Fibroblast of lung (primary cell): ENCODE data around the gene TTI1. TPM values are rescaled to one million over a fixed set of nuclear protein-coding genes. Genes with fewer than 3 reads are reported as not detected.
A peak's percentile ranks its signal among the peaks of the same experiment; 100 is the strongest.

Source experiments
- DNase-seq, 2 donors: peaks; one replicate each; pipeline versions ENCODE4 v3.0.0 to v3.0.0-alpha.2; 2010; ENCODE audit warnings: low read depth in 2 of 2
- H2AFZ ChIP-seq: 2 replicates; pipeline ENCODE4 v1.5.1; 2012; ENCODE audit warnings: low read length, control low read depth, inconsistent platforms
- H3K27ac ChIP-seq: 2 replicates; pipeline ENCODE4 v1.5.1; 2011; ENCODE audit warnings: low read length, control low read depth; ENCODE audit not compliant: insufficient read depth
- H3K27me3 ChIP-seq: 2 replicates; pipeline ENCODE4 v1.5.1; 2011; ENCODE audit warnings: mild to moderate bottlenecking, low read length; ENCODE audit not compliant: control insufficient read depth, insufficient read depth
- H3K36me3 ChIP-seq: 2 replicates; pipeline ENCODE4 v1.5.1; 2011; ENCODE audit warnings: low read length; ENCODE audit not compliant: control insufficient read depth, insufficient read depth
- H3K4me1 ChIP-seq: 2 replicates; pipeline ENCODE4 v1.5.1; 2011; ENCODE audit warnings: low read length; ENCODE audit not compliant: control insufficient read depth, insufficient read depth; ENCODE audit errors: extremely low read depth
- H3K4me2 ChIP-seq: 2 replicates; pipeline ENCODE4 v1.5.1; 2011; ENCODE audit warnings: low read length, control low read depth; ENCODE audit not compliant: insufficient read depth; ENCODE audit errors: extremely low read depth
- H3K4me3 ChIP-seq, 4 experiments: fragments of 200-600 bp in 1 of 4; sonication (generic) in 1 of 4; replicated peaks in 1 of 4; 2 replicates each; pipeline ENCODE4 v1.5.1; 2011 to 2016; ENCODE audit warnings: low read length in 4 of 4, low read depth in 3 of 4, mild to moderate bottlenecking in 3 of 4, control low read depth in 2 of 4, inconsistent platforms in 1 of 4, mixed read lengths in 1 of 4; ENCODE audit not compliant: insufficient read depth in 1 of 4; ENCODE audit errors: control extremely low read depth in 1 of 4
- H3K79me2 ChIP-seq: 2 replicates; pipeline ENCODE4 v1.5.1; 2012; ENCODE audit warnings: mild to moderate bottlenecking, low read length, inconsistent platforms; ENCODE audit not compliant: control insufficient read depth, insufficient read depth
- H3K9ac ChIP-seq: 2 replicates; pipeline ENCODE4 v1.5.1; 2011; ENCODE audit warnings: mild to moderate bottlenecking, low read length, control low read depth; ENCODE audit not compliant: insufficient read depth
- H3K9me3 ChIP-seq: 2 replicates; pipeline ENCODE4 v1.5.1; 2012; ENCODE audit warnings: low read depth, low read length; ENCODE audit not compliant: control insufficient read depth, insufficient read depth
- H4K20me1 ChIP-seq: 2 replicates; pipeline ENCODE4 v1.5.1; 2011; ENCODE audit warnings: low read length; ENCODE audit not compliant: control insufficient read depth, insufficient read depth; ENCODE audit errors: extremely low read depth
- EZH2 ChIP-seq: IDR thresholded peaks from 2 replicates; pipeline ENCODE4 v1.5.1; 2012; ENCODE audit warnings: low read length, control low read depth, mild to moderate bottlenecking; ENCODE audit errors: missing control alignments
- polyA plus RNA-seq, 2 donors: library from polyadenylated mRNA; depleted of rRNA in 1 of 2; stranded (reverse) in 1 of 2; unstranded in 1 of 2; fragments of >200 nt; gene quantifications; 2 replicates each; pipeline ENCODE4 v1.2.1, GENCODE V29; 2011 to 2012; ENCODE audit warnings: missing spikeins in 1 of 2
- total RNA-seq: library from RNA; depleted of rRNA; stranded (reverse); fragments of >200 nt; gene quantifications from 2 replicates; pipeline ENCODE4 v1.2.1, GENCODE V29; 2014
- TF ChIP-seq, protein P1 (sequence below), 2 donors: IDR thresholded peaks in 1 of 2; conservative IDR thresholded peaks in 1 of 2; 1 replicate in 1 of 2; 2 replicates in 1 of 2; pipeline ENCODE4 v1.5.1; 2011 to 2012; ENCODE audit warnings: low read length in 2 of 2, control low read depth in 1 of 2, inconsistent platforms in 1 of 2, low read depth in 1 of 2, mild to moderate bottlenecking in 1 of 2

TTI1 gene
- total and polyA plus RNA-seq, 2 donors (not counting 1 experiment from before 2014, with no cell fraction given), result 12.6 to 20.0 TPM

DNA sequence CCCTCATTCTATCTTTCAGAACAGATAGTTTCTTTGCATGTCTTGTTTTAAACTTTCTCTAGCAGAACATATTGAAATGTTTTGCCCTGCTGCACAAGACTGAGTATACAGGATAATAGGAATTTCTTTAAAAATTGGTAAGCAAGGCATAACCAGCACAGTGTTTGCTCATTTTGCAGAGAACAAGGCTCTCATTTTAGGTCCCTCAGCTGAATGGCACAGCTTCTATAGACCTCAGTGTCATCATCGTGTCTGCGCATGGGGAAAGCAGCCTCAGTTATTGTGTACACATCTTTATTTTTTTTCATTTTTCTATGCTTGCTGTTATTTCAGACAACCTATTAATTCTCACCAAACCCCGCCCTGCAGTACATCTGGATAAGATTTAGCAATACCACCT, 35.7 kb downstream of the TTI1 start:
- H3K4me2 ChIP-seq, result no peak overlapping the region
- no peak overlapping the region for H3K27ac ChIP-seq
- no peak overlapping the region for H2AFZ ChIP-seq
- H3K79me2 ChIP-seq, result no peaks in the 10 kb centered on the region
- H3K9me3 ChIP-seq, result no peaks in the 10 kb centered on the region
- H3K27me3 ChIP-seq, result no peaks in the 10 kb centered on the region
- peaks cover 21% of the 10 kb centered on the region for H3K4me1 ChIP-seq
- no peak for DNase-seq
- peaks cover 15% of the 10 kb centered on the region for H3K36me3 ChIP-seq
- H3K4me3 ChIP-seq, result no peak overlapping the region
- TF ChIP-seq, protein P1, sequence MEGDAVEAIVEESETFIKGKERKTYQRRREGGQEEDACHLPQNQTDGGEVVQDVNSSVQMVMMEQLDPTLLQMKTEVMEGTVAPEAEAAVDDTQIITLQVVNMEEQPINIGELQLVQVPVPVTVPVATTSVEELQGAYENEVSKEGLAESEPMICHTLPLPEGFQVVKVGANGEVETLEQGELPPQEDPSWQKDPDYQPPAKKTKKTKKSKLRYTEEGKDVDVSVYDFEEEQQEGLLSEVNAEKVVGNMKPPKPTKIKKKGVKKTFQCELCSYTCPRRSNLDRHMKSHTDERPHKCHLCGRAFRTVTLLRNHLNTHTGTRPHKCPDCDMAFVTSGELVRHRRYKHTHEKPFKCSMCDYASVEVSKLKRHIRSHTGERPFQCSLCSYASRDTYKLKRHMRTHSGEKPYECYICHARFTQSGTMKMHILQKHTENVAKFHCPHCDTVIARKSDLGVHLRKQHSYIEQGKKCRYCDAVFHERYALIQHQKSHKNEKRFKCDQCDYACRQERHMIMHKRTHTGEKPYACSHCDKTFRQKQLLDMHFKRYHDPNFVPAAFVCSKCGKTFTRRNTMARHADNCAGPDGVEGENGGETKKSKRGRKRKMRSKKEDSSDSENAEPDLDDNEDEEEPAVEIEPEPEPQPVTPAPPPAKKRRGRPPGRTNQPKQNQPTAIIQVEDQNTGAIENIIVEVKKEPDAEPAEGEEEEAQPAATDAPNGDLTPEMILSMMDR (conservative IDR thresholded peaks at IDR 0.05 in 1 of 2, IDR thresholded peaks at IDR 0.05 in 1 of 2; ENCODE audit: low read depth in 1 of 2, low read length in 2 of 2), result no peak
- no peak for TF ChIP-seq EZH2
- H4K20me1 ChIP-seq, result no peaks in the 10 kb centered on the region
- no peak overlapping the region for H3K9ac ChIP-seq

DNA sequence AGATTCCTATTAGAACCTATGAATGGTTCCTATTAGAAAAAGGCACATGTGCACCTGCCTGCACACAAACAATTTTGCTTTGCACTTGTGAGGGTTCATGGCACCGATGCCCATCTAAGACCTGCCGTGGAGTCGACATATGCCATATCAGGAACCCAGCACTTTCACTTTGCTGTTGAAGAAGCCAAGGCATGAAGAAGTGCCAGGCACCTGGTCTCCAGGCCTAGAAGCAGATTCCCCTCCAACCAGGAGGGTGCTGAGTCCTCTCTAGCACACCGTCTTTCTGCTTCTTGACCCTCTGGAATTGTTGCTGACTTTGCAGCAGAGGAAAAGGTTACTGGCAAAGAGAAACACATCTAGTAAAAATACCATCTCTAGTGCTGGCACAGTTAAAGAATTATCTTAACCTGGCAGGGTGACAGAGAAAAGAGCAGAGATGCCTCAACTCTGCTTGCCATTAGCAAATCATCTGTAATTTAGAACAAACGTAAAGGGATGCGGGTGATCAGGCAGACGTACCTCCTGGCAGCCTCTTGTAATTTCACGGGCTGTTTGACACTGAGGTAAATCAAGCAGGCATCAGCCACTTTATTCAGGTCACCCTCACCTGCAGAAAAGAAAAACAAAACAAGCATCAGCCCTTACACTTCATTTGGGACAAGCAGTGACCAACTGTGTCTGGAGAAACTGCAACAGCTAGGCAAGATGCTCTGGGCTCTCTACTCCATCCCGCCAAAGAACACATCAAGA, 37.2 kb downstream of the TTI1 start:
- no peaks in the 10 kb centered on the region for H3K9me3 ChIP-seq

DNA sequence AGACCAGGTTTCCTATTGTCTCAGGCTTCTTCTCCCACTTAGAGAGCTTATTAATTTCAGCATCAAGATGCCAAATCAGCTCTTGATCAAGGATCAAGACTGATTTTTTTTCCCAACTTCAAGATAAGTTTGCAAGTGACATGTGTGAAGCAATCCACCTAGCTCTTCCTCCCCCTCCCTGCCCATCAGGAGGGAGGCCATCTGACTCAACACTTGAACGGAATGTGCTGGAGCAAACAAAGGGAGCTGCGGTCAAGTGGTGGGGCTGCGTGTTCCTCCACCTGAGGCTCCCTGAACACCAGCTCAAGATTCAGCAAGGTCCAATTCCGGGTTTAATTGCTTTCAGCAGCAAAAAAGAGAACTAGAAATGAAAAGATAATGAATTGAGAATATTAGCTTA, 38.7 kb downstream of the TTI1 start:
- Histone ChIP-seq H3K79me2 (no peaks in the 10 kb centered on the region), H3K4me3 (no peak overlapping the region), H3K9ac (no peak overlapping the region), H3K9me3 (no peaks in the 10 kb centered on the region), H3K4me1 (peaks cover 5% of the 10 kb centered on the region), H2AFZ (no peak overlapping the region), H4K20me1 (no peaks in the 10 kb centered on the region), H3K36me3 (peaks cover 11% of the 10 kb centered on the region), H3K27me3 (no peaks in the 10 kb centered on the region), H3K27ac (no peak overlapping the region), H3K4me2 (no peak overlapping the region)
- peak; percentile 60 to 89 for DNase-seq
- TF ChIP-seq, protein P1 (conservative IDR thresholded peaks at IDR 0.05 in 1 of 2, IDR thresholded peaks at IDR 0.05 in 1 of 2; ENCODE audit: low read depth in 1 of 2, low read length in 2 of 2), result no peak
- no peak for TF ChIP-seq EZH2

More for the DNA sequence above, 37.2 kb downstream of the TTI1 start:
- no peak for DNase-seq
- H3K27ac ChIP-seq, result no peak overlapping the region
- no peak for TF ChIP-seq EZH2
- TF ChIP-seq, protein P1 (conservative IDR thresholded peaks at IDR 0.05 in 1 of 2, IDR thresholded peaks at IDR 0.05 in 1 of 2; ENCODE audit: low read depth in 1 of 2, low read length in 2 of 2), result no peak
- H3K4me3 ChIP-seq, result no peak overlapping the region
- no peaks in the 10 kb centered on the region for H3K27me3 ChIP-seq
- no peak overlapping the region for H2AFZ ChIP-seq
- no peak overlapping the region for H3K9ac ChIP-seq
- H4K20me1 ChIP-seq, result no peaks in the 10 kb centered on the region
- peaks cover 15% of the 10 kb centered on the region for H3K36me3 ChIP-seq
- no peaks in the 10 kb centered on the region for H3K79me2 ChIP-seq
- H3K4me1 ChIP-seq, result peaks cover 7% of the 10 kb centered on the region
- no peak overlapping the region for H3K4me2 ChIP-seq
